Activated CD8-positive, alpha-beta memory T cell treated with anti-CD3 and anti-CD28 coated beads, Interleukin-2, amount 50 U/mL, for 1 hour (primary cell): ENCODE measurements around the gene B9D2.
"Not testable (repeated sequence)": the region's sequence is repeated elsewhere in the genome, so short reads cannot be mapped to it uniquely, and the experiment has no call there.

Experiments used
- DNase-seq: peaks from one replicate; pipeline ENCODE4 v3.0.0-alpha.2; 2020; ENCODE audit errors: extremely low read depth

Gene B9D2, protein sequence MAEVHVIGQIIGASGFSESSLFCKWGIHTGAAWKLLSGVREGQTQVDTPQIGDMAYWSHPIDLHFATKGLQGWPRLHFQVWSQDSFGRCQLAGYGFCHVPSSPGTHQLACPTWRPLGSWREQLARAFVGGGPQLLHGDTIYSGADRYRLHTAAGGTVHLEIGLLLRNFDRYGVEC

GRCh38 chr19:41363753-41364523, at the start of gene B9D2:
TSS of gene B9D2 (minus strand) at chr19:41364149. CDS start at chr19:41363519, 630 bp downstream.
- peak; percentile 96 for DNase-seq

- DNase-seq: no peak
These were observed 49.0 kb upstream of the B9D2 start for GRCh38 chr19:41412953-41413352.

DNA sequence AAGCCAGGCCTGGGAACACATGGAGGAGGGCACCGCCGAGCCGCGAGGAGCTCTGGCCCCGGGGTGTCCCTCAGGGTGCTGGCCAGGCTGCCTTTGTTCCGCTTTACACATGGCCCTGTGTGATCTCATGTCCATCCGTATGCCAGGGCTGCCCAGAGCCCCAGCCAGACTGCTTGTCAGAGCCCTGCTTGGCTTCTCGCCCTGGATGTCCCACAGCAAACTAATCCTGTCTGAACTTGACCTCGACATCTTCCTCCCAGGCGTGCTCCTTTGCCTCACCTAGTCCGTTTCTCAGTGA, 48.0 kb upstream of the B9D2 start:
- no peak for DNase-seq

DNA sequence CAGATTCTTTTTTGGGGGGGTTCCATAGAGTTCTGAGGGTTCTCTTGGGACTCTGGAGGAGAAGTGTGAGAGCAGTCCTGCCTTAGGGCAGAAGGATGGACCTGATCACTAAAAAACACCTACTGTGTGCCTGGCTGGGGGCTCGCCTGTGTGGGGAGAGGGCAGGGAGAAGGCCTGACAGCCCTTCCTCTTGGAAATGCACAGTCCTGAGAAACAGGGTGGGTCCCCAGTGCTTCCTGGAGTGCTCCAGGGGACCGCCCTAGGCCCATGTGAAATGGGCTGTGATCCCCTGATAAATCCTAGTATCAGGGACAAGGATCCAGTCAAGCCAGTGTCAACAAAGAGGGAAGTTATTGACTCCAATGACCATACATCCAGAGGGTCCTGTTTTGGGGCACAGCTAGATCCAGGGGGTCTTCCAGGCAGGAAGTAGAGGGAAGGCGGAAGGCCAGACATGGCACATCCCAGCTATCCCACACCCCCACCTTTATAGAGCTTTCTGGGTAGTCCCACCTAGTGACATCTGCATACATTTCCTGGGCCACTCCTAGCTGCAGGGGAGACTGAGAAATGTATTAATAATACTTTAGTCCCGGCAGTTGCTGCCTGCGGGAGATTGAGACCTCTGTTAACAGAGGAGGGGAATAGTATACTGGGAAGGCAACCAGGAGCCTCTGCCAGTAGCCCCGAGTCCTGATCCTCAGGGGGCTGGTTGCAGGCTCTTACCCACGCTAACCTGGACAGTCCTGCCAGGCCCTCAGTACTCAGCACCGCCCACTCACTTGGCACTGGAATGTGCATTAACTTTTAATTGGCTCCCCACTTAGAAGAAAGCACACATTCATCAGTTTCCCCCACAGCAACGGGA, 47.4 kb upstream of the B9D2 start:
- no peak for DNase-seq

DNA sequence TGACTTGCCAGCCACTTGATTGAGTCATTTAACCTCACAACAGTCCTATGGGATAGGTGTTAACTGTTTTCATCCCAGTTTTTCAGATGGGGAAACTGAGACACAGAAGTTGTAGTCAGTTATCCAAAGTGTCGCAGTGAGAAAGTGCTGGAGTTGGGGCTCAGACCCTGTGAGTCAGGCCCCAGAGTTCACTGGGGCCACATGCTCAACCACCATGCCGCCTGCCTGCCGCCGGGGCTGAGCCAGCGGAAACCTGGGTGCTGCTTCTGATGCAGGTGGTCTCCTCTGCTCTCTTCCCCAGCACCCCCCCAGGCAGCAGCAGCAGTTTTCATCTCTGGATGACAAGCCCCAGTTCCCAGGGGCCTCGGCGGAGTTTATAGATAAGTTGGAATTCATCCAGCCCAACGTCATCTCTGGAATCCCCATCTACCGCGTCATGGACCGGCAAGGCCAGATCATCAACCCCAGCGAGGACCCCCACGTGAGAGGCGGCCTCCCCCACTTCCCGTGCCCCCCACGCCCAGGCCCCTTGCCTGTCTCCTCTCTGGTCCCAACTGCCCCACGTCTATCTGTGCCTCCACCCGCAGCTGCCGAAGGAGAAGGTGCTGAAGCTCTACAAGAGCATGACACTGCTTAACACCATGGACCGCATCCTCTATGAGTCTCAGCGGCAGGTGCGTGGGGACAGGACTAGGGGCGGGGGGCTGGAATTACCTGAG, 46.5 kb upstream of the B9D2 start:
- DNase-seq: no peak

- no peak for DNase-seq
These were observed 45.3 kb upstream of the B9D2 start for GRCh38 chr19:41409288-41409687.

- not testable (repeated sequence) for DNase-seq
These were observed 44.9 kb upstream of the B9D2 start for GRCh38 chr19:41408846-41409245.

- DNase-seq: no peak
These were observed 44.3 kb upstream of the B9D2 start for GRCh38 chr19:41408256-41408655.

DNA sequence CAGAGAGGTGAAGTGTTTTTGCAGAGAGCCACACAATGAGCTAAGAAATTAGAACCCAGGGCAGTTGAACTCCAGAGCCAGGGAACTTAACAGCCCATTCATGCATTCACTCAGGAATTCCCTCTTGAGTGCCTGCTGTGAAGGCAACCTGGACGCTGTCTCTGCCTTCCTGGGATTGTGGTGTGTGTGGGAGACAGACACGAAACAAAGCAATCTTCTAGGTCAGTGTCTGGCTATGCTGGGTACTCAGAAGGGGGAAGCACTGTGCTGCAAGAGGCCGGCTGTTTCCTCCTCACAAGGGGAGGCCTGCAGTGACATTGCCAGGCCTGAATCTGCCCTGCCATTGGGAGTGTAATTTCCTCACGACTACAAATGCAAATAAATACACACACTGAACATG, 43.3 kb upstream of the B9D2 start:
- no peak for DNase-seq

GRCh38 chr19:41405776-41406175, 41.8 kb upstream of the B9D2 start:
- no peak for DNase-seq

- no peak for DNase-seq
These were observed 39.4 kb upstream of the B9D2 start for GRCh38 chr19:41403181-41403970.

GRCh38 chr19:41402010-41402409, 38.1 kb upstream of the B9D2 start:
- DNase-seq: no peak

GRCh38 chr19:41401483-41401882, 37.5 kb upstream of the B9D2 start:
- no peak for DNase-seq

GRCh38 chr19:41399525-41399924, 35.6 kb upstream of the B9D2 start:
- no peak for DNase-seq

- DNase-seq: no peak
These were observed 35.1 kb upstream of the B9D2 start for GRCh38 chr19:41399091-41399490.

- DNase-seq: no peak
These were observed 34.6 kb upstream of the B9D2 start for GRCh38 chr19:41398598-41398997.

DNA sequence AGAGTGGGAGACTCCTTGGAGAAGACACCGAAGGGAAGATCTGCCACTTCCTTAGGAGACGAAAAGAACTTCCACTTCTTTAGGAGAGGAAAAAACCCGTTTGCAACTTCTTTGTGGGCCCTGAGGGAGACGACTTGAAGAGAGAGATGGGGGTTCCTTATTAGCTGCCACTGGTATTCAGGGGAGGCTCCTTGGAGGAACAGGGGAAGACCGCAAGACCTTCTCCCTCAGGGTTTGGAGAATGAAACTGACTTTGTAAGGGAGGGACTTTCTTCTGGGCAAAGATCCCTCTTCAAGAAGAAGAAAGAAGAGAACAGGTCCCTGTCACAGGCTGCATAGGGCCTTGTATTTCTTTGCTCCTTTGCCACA, 34.1 kb upstream of the B9D2 start:
- no peak for DNase-seq

DNA sequence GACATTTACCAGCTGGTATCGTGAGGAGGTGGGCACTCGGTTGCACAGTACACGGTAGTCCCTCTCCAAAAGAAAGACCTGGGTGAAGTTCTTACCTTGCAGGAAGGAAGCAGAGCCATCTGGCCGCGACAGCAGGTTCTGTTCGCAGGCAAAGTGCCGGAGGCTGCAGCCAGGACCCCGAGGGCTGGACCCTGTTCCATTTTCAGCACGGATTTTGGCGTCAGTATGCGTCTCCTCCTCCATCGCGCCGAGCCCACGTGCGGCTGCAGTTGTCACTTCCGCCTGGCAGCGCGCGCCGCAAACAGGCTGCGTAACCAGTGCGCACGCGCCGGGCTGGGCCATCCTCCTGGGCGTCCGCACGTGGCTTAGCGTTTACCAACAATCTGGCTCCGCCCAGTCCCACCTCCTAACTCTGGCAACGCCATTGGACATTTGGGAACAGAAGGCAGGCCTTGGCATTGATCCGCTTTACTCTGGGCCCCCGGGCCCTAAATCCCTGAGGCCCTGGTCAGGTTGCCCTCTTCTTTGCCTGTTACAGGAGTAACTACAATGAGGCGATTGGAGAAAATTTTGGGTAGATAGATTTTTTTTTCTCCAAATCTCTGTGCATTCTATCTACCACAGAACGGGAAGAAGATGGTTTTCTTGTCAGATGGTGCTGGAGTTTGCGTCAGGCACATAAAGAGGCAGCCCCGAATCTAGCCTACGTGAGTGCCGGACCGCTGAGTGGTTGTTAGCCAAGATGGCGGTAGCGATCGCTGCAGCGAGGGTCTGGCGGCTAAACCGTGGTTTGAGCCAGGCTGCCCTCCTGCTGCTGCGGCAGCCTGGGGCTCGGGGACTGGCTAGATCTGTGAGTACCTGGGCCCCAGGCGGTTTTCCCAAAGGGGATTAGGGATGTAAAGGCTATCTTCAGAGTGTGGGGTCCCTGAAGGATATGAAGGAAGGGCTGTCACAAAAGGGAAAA, 33.4 kb upstream of the B9D2 start, which contains the start of the genes BCKDHA and EXOSC5:
Gene BCKDHA, plus strand, starts transcription at position 733 of the 964 bp plus-strand sequence. Its CDS starts 10 bp downstream, at position 743.
Gene EXOSC5, minus strand, starts transcription at position 274 of the 964 bp plus-strand sequence. Its CDS starts 31 bp downstream, at position 243.
- DNase-seq: peak; percentile 99

- no peak for DNase-seq
These were observed 31.4 kb upstream of the B9D2 start for GRCh38 chr19:41395355-41395754.

GRCh38 chr19:41392775-41393174, 28.8 kb upstream of the B9D2 start:
- DNase-seq: no peak
